Stimulated activated CD8-positive, alpha-beta memory T cell treated with anti-CD3 and anti-CD28 coated beads, Interleukin-4, amount 100 ng/mL, for 4 hours (primary cell): ENCODE measurements around the gene CTTNBP2NL.

Experiments used
- DNase-seq, 2 donors: peaks; one replicate each; pipeline ENCODE4 v3.0.0-alpha.2; 2020; ENCODE audit warnings: low read depth in 2 of 2, low spot score in 1 of 2

The CTTNBP2NL gene

DNA sequence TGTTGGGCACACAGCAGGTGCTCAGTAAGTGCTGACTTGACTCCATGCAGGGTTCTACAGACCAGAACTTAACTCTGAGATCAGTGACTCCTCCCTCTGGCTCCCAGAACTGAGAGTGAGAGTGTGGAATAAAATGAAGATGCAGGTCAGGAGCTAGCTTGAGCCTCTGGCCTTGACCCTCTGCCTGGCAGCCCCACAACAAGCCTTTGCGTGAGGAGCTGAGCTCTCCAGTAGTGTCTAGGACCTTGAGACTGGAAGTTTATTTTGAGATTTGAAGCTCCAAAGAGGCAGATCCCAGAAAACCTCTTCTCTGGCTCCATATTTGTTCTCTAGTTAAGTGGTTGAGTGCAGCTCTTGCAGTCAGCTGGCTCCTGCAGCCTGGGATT lies 109.4 kb downstream of the CTTNBP2NL start:
- no peak for DNase-seq

DNA sequence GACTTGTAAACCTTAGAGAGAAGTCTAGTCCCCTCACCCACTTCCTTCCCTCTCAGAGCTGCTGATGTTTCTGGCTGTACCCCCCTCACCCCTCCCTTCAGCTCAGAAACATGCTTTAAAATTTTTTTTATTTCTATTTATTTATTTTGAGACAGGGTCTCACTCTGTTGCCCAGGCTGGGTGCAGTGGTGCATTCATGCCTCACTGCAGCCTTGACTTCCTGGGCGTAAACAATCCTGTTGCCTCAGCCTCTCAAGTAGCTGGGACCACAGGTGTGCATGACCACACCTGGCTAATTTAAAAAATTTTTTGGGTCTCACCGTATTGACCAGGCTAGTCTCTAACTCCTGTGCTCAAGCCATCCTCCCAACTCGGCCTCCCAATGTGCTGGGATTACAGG lies 109.9 kb downstream of the CTTNBP2NL start:
- no peak for DNase-seq

DNA sequence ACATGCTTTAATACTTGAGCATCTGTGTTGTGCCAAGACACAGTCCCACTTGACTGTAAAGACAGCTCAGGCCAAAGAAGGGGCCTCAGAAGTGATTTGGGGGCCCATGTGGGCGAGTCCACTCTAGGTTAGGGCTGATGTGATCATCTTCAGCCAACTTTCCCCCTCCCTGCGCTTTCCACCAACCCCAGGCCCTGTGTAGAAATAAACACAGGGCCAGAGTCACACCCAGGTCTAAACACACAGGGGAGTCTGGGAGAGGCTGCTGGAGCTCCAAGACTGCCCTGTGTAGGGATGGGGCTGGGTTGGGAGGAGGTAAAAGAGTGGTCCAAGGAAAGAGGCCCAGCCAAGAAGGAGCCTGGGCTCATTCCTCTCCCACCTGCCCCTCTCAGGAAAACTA lies 110.3 kb downstream of the CTTNBP2NL start:
- no peak for DNase-seq

DNA sequence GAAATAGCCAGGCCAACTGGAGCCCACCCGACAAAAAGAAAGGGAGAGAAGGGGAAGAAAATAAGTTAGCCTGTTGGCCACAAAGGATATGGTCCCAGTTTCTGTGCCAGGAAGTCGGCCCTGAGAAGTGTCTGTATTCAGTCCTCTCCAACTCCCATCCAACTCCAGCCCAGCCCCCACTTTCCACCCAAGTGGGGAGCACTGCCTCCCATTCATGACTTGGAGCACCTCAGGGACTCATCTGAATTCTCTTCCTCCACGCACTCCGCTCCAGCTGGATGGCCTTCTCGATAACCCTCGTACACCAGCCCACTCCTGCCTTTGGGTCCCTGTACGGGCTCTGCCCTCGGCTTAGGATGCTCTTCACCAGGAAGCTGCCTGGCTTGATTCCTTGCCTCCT lies 110.7 kb downstream of the CTTNBP2NL start:
- DNase-seq = no peak

- no peak for DNase-seq
These were observed 111.3 kb downstream of the CTTNBP2NL start for GRCh38 chr1:112507336-112507735.

GRCh38 chr1:112507921-112508277 lies 111.9 kb downstream of the CTTNBP2NL start:
- no peak for DNase-seq

DNA sequence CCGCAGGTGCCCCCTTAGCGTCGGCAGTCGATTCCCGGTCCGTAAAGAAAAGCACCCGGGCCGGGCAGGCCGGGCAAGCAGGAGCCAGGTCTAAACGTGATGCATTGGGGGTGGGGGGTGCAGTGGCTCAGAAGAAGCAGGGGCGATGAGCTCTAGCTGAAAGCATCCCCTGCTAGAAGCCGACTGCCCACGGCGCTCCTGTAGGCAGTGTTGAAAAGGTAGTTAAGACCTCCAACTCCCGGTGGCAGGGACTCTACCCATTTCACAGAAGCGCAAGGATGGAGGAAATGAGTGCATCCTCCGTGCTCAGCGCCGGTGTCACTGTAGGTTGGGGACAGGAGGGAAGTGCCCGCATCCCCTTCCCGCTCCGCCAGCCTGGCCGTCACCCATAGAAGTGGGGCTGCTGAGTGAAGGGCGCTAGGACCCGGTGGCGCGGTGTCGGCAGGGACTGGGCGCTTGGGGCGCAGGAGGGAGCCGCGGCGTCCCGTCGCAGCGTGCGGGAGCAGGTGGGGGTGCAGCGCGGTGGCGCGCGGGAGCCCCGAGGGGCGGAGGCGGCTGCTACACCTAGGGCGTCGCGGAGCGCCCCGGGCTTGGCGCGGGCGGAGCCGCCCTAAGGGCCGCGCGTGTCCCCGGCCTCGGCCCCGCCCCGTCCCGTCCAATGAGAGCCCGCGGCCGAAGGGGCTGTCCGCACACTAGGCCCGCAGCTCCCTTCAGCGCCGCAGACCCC lies 112.4 kb downstream of the CTTNBP2NL start, which contains the start of gene WNT2B:
Gene WNT2B, plus strand, starts transcription at position 688 of the 727 bp plus-strand sequence. CDS start 298 bp downstream, outside the sequence.
- DNase-seq = peak in 1 of 2 donors; percentile 16

DNA sequence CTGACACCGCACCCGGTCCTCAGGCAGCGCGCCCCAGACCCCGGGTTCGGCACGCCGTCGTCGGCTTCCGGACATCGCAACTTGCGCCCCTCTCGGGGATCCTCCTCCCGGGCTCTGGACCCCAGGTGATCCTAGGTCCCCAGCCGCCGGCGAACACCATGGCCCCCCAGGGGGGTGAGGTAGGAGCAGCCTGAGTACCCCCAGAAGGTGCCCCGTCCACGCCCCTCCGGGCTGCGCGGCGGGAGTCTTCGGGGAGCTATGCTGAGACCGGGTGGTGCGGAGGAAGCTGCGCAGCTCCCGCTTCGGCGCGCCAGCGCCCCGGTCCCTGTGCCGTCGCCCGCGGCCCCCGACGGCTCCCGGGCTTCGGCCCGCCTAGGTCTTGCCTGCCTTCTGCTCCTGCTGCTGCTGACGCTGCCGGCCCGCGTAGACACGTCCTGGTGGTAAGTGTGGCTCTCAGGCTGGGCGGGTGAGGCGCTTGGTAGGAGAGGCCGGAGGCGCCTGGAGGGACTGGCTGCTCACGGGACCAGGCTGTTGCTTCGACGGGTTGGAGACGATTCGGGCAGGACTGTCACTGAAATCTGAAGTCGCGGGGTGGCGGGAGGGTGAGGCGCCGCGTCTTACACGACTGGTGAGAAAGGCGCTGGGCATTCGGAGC lies 113.1 kb downstream of the CTTNBP2NL start:
- no peak for DNase-seq

GRCh38 chr1:112509660-112510178 lies 113.7 kb downstream of the CTTNBP2NL start:
- DNase-seq = no peak

DNA sequence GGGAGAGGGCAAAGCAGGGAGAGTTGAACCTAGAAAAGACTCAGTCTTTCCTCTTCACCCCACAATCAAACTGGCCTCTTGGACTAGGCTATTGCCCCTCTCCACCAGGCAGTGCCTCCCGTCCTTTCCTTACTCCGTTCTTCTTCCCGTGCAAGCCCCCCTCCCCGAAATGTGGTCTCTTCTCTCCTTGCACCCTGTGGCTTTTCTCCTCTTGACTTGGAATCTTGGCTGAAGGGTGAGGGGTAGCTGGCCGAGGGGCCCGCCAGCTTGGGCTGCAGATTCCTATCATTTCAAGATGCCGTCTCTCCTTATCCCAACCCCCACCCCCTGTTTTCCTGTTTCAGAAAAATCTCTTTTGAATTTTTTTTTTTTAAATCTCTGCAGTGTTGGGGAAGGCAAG lies 114.3 kb downstream of the CTTNBP2NL start:
- no peak for DNase-seq
